A673 (cell line): ENCODE data around the gene VPS33A. TPM values are rescaled to one million over a fixed set of nuclear protein-coding genes. Genes with fewer than 3 reads are reported as not detected.
A peak's percentile ranks its signal among the peaks of the same experiment; 100 is the strongest.

ENCODE experiments used
- BruUV-seq: library from RNA; stranded (reverse); fragments of 400-500 nt; replicated peaks from 2 replicates; lab custom pipeline; 2021; lab: Mats Ljungman, UMichigan
- CTCF ChIA-PET: fragments of 300-600 bp; sonication (Branson Sonifier 250); formaldehyde crosslinking; loops from one replicate; lab custom pipeline; 2022; ENCODE audit warnings: antibody characterized with exemption; lab: Charles Lee
- POLR2A ChIA-PET: fragments of 300-600 bp; sonication (Branson Sonifier 250); formaldehyde crosslinking; loops from one replicate; lab custom pipeline; 2022; ENCODE audit warnings: antibody characterized with exemption; ENCODE audit not compliant: low non-redundant PET; lab: Charles Lee
- DNase-seq: peaks from one replicate; pipeline ENCODE4 v3.0.0-alpha.2; 2015; ENCODE audit warnings: low spot score
- H3K27ac ChIP-seq: fragments of 200-600 bp; sonication (generic); 2 replicates; pipeline ENCODE4 v1.5.1; 2016; ENCODE audit warnings: mixed run types, low read depth, mild to moderate bottlenecking, mixed read lengths, antibody characterized with exemption, low read length; ENCODE audit not compliant: poor library complexity, severe bottlenecking
- H3K27me3 ChIP-seq: fragments of 200-600 bp; sonication (generic); replicated peaks from 2 replicates; pipeline ENCODE4 v1.6.1; 2017; ENCODE audit warnings: mixed run types, low read depth, mild to moderate bottlenecking, mixed read lengths, antibody characterized with exemption, low read length; ENCODE audit not compliant: insufficient read depth, poor library complexity
- H3K36me3 ChIP-seq: fragments of 200-600 bp; sonication (generic); 2 replicates; pipeline ENCODE4 v1.6.1; 2016; ENCODE audit warnings: mixed run types, mild to moderate bottlenecking, mixed read lengths, antibody characterized with exemption, low read length; ENCODE audit not compliant: insufficient read depth, poor library complexity, severe bottlenecking
- H3K4me1 ChIP-seq: fragments of 200-600 bp; sonication (generic); 2 replicates; pipeline ENCODE4 v1.6.1; 2017; ENCODE audit warnings: mixed run types, mild to moderate bottlenecking, mixed read lengths, antibody characterized with exemption, low read length; ENCODE audit not compliant: insufficient read depth, poor library complexity, severe bottlenecking
- H3K4me3 ChIP-seq: fragments of 200-600 bp; sonication (generic); 2 replicates; pipeline ENCODE4 v1.5.1; 2016; ENCODE audit warnings: low read depth, mixed run types, mild to moderate bottlenecking, mixed read lengths, low read length; ENCODE audit not compliant: poor library complexity, severe bottlenecking
- H3K9me3 ChIP-seq: fragments of 200-600 bp; sonication (generic); 2 replicates; pipeline ENCODE4 v1.6.1; 2016; ENCODE audit warnings: mixed run types, low read depth, mild to moderate bottlenecking, mixed read lengths, antibody characterized with exemption, low read length; ENCODE audit not compliant: poor library complexity, severe bottlenecking
- CTCF ChIP-seq: fragments of 300-800, 200-600 bp; sonication (generic); conservative IDR thresholded peaks from 2 replicates; pipeline ENCODE4 v1.5.1; 2017; ENCODE audit warnings: low read depth, mild to moderate bottlenecking, antibody characterized with exemption, low read length, moderate library complexity, mixed read lengths
- EZH2 ChIP-seq: fragments of 200-600 bp; sonication (generic); IDR thresholded peaks from 2 replicates; pipeline ENCODE4 v1.6.1; 2017; ENCODE audit warnings: borderline replicate concordance, low read depth, mild to moderate bottlenecking, mixed read lengths, antibody characterized with exemption, low read length; ENCODE audit not compliant: poor library complexity, severe bottlenecking
- intact Hi-C: fragments of 100-400 bp; cut with micrococcal nuclease; formaldehyde crosslinking; loops from one replicate; pipeline ENCODE4 v1.10.0; 2022; ENCODE audit not compliant: unreplicated experiment
- total RNA-seq: library from RNA; stranded (reverse); gene quantifications from 2 replicates; pipeline ENCODE4 v1.2.3, GENCODE V29; 2021

The VPS33A gene
- total RNA-seq, 1 experiment from 2014 or later = 35.3 TPM

GRCh38 chr12:122192441-122192840 lies 73.9 kb downstream of the VPS33A start:
- POLR2A ChIA-PET = interaction anchor here (0.5 kb wide), 1 partner anchor 182 kb away, joined by 8 read pairs; no protein-coding TSS in a partner anchor
- H3K27me3 ChIP-seq = no peaks in the 10 kb centered on the region
- H3K27ac ChIP-seq = no peak overlapping the region
- CTCF ChIA-PET = interaction anchor here (2.0 kb wide), 1 partner anchor 138 kb away, joined by 9 read pairs; no protein-coding TSS in a partner anchor
- TF ChIP-seq CTCF (no peak), EZH2 (no peak)
- no TSS peak for BruUV-seq
- H3K4me1 ChIP-seq = no peaks in the 10 kb centered on the region
- intact Hi-C loops = loop anchor here (5.0 kb wide), 2 partner anchors 60 to 140 kb away; no protein-coding TSS in a partner anchor
- H3K36me3 ChIP-seq = no peaks in the 10 kb centered on the region
- no peak for DNase-seq
- H3K9me3 ChIP-seq = no peaks in the 10 kb centered on the region
- no peak overlapping the region for H3K4me3 ChIP-seq

- ChIA-PET POLR2A (no interaction called here), CTCF (interaction anchor here (0.7 to 2.0 kb wide), 3 partner anchors 15 to 137 kb away, joined by 3 to 10 read pairs (median 9); no protein-coding TSS in a partner anchor)
- BruUV-seq = no TSS peak
- Histone ChIP-seq H3K27me3 (no peaks in the 10 kb centered on the region), H3K27ac (no peak overlapping the region), H3K36me3 (no peaks in the 10 kb centered on the region), H3K9me3 (no peaks in the 10 kb centered on the region), H3K4me1 (no peaks in the 10 kb centered on the region), H3K4me3 (no peak overlapping the region)
- intact Hi-C loops = loop anchor here (5.0 kb wide), 2 partner anchors 59 to 139 kb away; no protein-coding TSS in a partner anchor
- peak; percentile 73 for DNase-seq
- TF ChIP-seq CTCF (peak; percentile 82), EZH2 (no peak)
Observed at GRCh38 chr12:122190842-122191668, 75.2 kb downstream of the VPS33A start.

DNA sequence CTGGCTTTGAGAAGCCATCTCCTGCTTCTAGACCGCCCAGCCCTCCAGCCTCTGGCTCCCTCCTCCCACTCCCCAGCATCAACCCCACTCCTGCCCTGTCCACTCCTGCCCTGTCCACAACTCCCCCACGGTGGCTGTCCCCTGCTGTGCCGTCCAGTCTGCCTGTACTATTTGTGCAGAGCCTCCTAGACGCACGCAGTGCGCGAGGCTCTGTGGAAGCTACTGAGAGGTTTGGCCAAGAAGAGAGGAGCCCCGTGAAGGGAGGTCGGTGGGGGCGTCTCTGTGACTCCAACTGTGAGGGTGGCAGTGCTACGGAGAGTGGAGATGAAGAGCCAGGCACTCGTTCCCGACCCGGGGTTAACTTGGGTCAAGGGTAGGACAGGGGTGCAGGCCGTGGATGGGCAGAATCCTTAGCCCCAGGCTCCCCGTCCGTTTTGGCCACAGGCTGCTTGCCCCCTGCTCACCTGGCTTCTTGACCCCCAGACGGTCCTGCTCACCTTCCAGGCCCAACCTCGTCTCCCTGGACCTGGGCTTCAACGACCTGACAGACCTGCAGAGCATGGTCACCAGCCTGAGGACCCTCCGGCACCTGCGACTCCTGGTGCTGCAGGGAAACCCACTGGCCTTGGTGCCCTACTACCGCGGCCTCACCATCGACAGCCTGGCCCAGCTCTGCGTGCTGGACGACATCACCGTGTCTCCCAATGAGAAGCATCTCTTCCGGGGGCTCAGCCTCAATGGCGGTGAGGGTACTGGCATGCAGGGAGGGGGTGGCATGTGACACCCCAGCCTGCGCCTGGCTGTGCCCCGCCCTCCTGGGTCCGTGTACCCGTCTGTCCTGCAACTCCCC lies 76.4 kb downstream of the VPS33A start:
- ChIA-PET CTCF (interaction anchor here (0.6 kb wide), 2 partner anchors 164 to 903 kb away, joined by 3 to 4 read pairs; no protein-coding TSS in a partner anchor), POLR2A (no interaction called here)
- Histone ChIP-seq H3K36me3 (no peaks in the 10 kb centered on the region), H3K27me3 (no peaks in the 10 kb centered on the region), H3K27ac (no peak overlapping the region), H3K4me1 (no peaks in the 10 kb centered on the region), H3K4me3 (no peak overlapping the region), H3K9me3 (no peaks in the 10 kb centered on the region)
- intact Hi-C loops = loop anchor here (5.0 kb wide), 2 partner anchors 58 to 138 kb away; no protein-coding TSS in a partner anchor
- TF ChIP-seq CTCF (no peak), EZH2 (no peak)
- no peak for DNase-seq
- no TSS peak for BruUV-seq
